NCI-H226 (cell line): ENCODE data around the gene GAD2.

Experiments
- DNase-seq: peaks from one replicate; pipeline ENCODE4 v3.0.0-alpha.2; 2015

GAD2 gene

GRCh38 chr10:26225322-26225721 is 8.7 kb downstream of the GAD2 start:
- DNase-seq: no peak

- no peak for DNase-seq
These were observed 11.2 kb downstream of the GAD2 start for GRCh38 chr10:26227786-26228185.

DNA sequence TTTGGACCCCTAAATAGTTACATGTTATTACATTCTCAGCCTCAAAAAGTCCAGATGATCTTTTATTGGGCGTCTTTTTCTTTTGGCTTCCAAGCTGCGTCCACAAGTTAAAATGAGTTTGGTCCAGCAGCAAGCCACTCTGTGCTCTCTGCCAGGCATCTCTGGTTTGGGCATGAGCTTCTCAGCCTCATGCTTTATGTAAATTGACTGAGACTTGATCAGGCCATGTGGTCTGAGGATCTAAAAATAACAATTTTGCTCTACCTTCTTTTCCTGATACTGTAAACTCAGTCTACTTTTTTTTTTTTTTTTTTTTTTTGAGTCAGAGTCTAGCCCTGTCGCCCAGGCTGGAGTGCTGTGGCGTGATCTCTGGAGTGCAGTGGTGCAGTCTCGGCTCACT is 15.6 kb downstream of the GAD2 start:
- no peak for DNase-seq

- no peak for DNase-seq
These were observed 19.2 kb downstream of the GAD2 start for GRCh38 chr10:26235761-26236160.

DNA sequence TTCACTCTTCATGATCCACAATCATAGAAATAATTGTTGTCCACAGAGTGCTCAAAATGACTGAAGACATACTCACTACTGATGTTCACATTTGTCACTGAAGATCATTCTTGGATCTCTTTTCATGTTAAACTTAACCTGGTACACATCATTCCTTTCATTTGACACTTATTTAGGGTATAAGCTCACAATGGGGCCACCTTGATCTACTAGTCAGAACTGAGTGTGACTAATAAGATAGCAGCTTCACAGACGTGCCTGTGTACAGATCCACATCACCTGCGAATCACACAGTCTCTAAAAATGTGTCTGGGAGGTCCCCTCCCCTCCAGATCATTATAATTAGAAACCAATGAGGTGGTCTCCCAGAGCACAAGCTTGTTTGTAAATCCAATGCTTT is 21.8 kb downstream of the GAD2 start:
- no peak for DNase-seq

DNA sequence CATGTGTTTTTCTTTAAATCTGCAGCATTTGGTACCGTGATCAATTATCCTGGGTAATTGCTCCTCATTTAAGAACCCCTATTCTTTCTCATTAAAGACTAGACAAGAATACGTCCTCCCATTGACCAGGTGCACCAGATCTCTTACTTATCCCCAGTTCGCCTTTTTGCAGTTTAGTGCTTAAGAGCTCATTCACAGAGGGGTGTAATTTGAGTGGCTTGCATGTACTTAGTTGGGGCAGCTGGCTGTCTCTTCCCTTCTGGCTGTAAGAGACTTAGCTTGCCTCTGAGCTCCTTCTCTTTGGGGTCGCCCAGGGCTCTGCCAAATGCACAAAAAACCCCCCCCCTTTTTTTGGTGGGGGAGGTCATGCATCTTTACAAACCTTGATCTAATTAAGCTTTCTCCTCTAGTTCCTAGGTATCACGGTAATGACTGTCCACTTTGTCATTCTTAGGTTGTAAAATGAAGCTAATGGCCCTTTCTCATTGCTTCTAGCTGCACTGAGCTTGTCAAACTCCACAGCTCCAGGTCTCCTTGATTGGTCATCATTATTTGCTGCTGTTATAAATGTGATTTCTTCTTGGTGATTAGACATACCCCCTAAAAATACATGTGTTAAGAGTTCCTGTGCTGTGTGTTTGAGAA is 26.3 kb downstream of the GAD2 start:
- DNase-seq: no peak

GRCh38 chr10:26243351-26243720 is 26.8 kb downstream of the GAD2 start:
- DNase-seq: no peak

GRCh38 chr10:26249681-26250080 is 33.1 kb downstream of the GAD2 start:
- DNase-seq: no peak

- DNase-seq: no peak
These were observed 35.4 kb downstream of the GAD2 start for GRCh38 chr10:26251925-26252324.

DNA sequence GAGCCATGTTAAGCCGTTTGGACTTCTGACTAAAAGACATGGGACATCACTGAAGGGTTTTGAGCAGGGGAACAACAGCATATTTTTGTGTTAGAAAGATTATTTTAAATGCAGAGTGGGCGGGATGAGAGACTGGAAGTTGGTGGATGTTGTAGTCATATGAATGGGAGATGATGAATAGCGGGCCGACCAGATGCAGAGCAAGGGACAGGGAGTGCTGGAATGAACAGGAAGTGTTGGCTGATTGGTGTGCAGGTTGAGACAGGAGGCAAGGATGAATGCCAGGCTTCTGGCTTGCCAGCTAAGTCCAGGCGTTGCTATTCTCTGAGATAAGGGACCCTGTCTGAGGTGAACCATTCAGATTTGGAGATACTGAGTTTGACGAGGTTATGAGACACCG is 38.0 kb downstream of the GAD2 start:
- DNase-seq: no peak

GRCh38 chr10:26259341-26259740 is 42.8 kb downstream of the GAD2 start:
- no peak for DNase-seq

DNA sequence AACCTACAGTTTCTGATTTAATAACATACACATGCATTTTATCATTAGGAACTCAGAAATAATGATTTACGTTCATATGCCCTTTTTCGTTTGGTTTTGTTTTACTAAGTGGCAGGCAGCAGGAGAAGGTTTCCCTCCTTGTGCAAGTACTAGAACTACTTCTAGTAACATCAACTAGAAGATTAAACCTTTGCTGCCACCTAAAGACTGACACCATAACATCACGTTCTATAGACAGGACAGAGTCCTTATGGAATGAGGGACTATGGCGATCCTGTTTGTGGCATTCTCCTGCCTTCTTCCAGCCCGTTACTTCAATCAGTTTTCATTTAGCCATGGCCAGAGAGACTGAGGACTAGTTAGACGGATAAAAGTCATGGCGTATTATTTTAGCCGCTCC is 53.2 kb downstream of the GAD2 start:
- peak; percentile 44 for DNase-seq

DNA sequence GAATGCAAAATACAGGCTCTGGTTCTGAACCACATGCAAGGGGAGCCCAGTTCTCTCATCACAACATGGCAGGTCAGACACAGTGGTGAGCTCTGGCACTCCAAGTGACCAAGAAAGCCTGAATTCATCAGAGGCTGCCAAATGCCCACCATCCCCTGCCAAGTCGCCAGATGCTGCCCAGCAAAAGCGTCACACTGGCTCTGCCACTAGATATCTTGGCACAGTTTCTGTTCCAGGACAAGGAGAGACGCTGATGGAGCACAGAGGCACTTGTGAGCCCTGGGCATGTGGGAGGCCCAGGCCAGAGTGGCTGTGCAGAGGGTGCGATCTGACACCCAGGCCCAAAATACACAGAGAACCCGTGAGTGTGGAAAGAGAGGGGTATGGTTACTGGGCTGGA is 57.8 kb downstream of the GAD2 start:
- DNase-seq: no peak

DNA sequence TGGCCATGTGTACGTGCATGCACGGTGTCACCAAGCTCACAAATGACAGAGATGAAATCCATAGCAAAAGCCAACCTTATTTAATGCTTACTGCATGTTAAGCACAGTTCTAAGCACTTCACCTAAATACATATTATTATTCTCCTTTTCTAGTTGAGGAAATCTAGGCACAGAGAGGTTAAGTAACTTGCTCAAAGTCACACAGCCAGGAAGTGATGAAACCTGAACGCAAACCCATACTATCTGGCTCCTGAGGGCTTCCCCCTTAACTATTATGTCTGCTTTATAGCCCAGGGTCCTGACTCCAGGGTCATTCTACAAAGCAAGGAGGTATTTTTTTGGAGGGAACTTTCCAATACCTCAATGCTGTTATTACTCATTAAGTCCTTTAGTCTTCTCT is 61.7 kb downstream of the GAD2 start:
- DNase-seq: no peak

GRCh38 chr10:26290236-26290635 is 73.7 kb downstream of the GAD2 start:
- no peak for DNase-seq

GRCh38 chr10:26291721-26292480 is 75.3 kb downstream of the GAD2 start:
- no peak for DNase-seq

DNA sequence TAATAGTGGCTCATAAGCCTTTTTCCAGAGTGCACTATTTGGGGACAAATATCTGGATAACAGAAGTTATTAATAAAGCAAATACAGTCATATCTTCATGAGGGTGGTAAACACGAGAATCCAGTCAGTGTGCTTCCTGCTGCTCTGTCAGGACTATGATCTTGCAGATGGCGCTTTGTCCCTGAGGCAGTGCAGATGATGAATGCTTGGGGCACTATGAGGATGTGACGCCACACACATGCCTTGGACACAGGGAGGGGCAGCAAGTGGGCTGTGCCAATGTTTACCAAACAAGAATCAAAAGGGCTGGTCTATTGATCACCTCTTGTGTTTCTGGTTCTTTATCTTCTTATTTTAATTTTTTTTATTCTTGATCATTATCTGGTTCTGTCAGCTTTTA is 79.8 kb downstream of the GAD2 start:
- DNase-seq: no peak

DNA sequence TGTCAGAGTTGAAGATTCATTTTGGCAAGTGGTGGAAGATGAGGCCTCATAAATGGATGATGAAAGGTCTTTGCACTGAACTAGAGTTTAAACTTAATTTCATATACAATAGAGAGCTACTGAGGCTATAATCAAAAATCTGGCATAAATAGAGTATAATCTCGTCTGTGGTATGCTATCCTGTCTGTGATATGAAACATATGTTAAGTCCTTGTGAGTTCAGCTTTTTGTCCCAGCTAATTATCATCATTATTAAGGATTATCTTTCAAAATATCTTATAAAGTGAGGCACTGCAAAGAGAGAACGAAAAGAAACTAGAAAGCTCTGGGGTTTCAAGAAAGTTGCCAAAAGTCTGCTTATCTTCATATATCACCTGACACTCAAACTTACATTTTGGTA is 83.4 kb downstream of the GAD2 start:
- no peak for DNase-seq

DNA sequence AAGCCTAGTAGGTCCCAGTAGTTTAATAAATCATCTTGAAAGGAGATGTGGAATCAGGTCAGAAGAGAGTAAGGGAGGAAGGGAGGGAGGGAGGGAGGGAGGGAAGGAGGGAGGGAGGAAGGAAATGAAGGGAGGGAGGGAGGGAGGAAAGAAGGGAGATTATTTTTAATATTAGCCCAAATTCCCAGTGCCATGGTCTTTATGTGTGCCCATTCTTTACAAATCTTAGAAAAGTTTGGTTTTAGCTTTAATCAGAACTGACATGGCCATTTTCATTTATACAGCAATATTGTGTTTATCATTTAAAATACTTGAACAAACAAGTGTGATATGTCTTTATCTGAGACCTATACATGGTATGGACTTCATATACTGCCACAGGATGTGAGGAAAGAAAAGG is 86.8 kb downstream of the GAD2 start:
- no peak for DNase-seq

GRCh38 chr10:26310361-26310760 is 93.8 kb downstream of the GAD2 start:
- no peak for DNase-seq

DNA sequence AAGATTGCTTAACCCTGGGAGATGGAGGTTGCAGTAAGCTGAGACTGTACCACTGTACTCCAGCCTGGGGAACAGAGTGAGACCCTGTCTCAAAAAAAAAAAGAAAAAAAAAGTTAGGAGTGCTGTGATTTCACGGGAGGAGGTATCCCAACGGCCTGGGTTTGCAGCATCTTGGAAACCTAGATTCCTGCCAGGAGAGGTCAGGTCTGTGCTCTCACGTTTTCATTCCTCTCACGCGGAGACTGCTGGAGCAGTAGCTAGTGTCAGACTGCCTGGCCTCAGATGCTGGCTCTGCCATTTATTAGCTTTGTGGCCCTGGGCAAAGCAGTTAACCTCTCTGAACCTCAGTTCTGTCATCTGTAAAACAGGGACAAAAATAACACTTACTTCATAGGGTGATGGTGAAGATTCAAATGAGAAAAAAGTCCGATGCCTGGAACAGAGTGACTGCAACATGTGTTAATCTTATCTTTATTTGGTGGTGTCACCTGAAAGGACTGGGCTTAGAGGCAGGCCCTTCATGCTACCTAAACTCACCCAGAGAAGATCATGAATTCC is 94.9 kb downstream of the GAD2 start:
- DNase-seq: no peak

DNA sequence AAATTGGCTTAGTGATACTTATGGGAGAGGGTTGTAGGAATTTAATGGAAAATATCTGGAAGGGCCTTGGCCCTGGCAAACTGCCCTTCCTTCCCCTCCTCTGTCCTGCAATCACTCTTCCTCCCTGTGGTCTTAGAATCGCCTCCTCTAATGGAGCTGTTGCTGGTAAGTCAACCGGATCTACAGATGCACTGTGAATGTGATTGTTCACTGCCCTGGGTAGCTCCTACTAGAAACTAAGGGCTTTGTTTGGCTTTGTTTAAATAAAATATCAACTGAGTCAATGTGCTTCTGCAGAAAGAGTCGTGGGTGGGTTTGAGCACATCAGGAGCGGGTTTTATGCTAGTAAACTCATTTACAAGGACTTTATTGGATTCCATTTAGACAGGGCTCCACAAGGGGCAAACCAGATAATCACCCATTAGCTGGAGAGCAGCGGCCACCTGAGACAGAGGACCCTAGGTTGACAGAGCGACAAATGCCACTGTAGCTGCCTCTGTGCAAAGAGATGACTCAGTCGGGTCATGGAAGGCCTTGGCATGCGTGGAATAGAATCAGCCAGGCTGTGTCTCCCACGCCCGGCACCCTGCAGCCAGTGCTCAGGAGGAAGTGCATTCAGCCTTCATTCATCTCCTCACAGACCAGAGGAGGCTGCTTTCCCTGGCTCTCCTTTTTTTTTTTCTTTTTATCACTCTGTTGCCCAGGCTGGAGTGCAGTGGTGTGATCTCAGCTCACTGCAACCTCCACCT is 97.9 kb downstream of the GAD2 start:
- no peak for DNase-seq

- no peak for DNase-seq
These were observed 102.1 kb downstream of the GAD2 start for GRCh38 chr10:26318672-26319071.

- no peak for DNase-seq
These were observed 106.6 kb downstream of the GAD2 start for GRCh38 chr10:26323219-26323618.
